Jurkat, Clone E6-1 (cell line): ENCODE data around the gene ARHGEF16.

Source experiments
- DNase-seq: peaks from one replicate; pipeline ENCODE4 v3.0.0-alpha.2; 2011; ENCODE audit warnings: low read depth, low spot score
- H3K4me3 ChIP-seq: 2 replicates; pipeline ENCODE4 v1.5.1; 2011; ENCODE audit warnings: mild to moderate bottlenecking, low read length, control low read depth, moderate library complexity

Gene ARHGEF16

GRCh38 chr1:3473381-3473844 lies 18.9 kb downstream of the ARHGEF16 start:
- DNase-seq: no peak
- no peak overlapping the region for H3K4me3 ChIP-seq

GRCh38 chr1:3474016-3474415 lies 19.6 kb downstream of the ARHGEF16 start:
- DNase-seq: no peak

GRCh38 chr1:3474421-3474820 lies 20.0 kb downstream of the ARHGEF16 start:
- H3K4me3 ChIP-seq: no peak overlapping the region
- no peak for DNase-seq

More at GRCh38 chr1:3474016-3474415, 19.6 kb downstream of the ARHGEF16 start:
- H3K4me3 ChIP-seq: no peak overlapping the region

- H3K4me3 ChIP-seq: no peak overlapping the region
- DNase-seq: no peak
Observed at GRCh38 chr1:3475839-3476573, 21.5 kb downstream of the ARHGEF16 start.

- DNase-seq: no peak
- H3K4me3 ChIP-seq: no peak overlapping the region
Observed at GRCh38 chr1:3476666-3477065, 22.2 kb downstream of the ARHGEF16 start.

- H3K4me3 ChIP-seq: no peak overlapping the region
- DNase-seq: no peak
Observed at GRCh38 chr1:3477241-3477995, 23.0 kb downstream of the ARHGEF16 start.

- H3K4me3 ChIP-seq: no peak overlapping the region
- no peak for DNase-seq
Observed at GRCh38 chr1:3478187-3478586, 23.7 kb downstream of the ARHGEF16 start.

GRCh38 chr1:3479511-3480368 lies 25.3 kb downstream of the ARHGEF16 start:
- no peak overlapping the region for H3K4me3 ChIP-seq
- DNase-seq: no peak

- no peak for DNase-seq
Observed at GRCh38 chr1:3480369-3480719, 25.9 kb downstream of the ARHGEF16 start.

GRCh38 chr1:3481046-3481445 lies 26.6 kb downstream of the ARHGEF16 start:
- H3K4me3 ChIP-seq: no peak overlapping the region
- DNase-seq: no peak

More at GRCh38 chr1:3480369-3480719, 25.9 kb downstream of the ARHGEF16 start:
- H3K4me3 ChIP-seq: no peak overlapping the region

GRCh38 chr1:3481836-3482375 lies 27.4 kb downstream of the ARHGEF16 start:
- H3K4me3 ChIP-seq: no peak overlapping the region
- no peak for DNase-seq

- no peak overlapping the region for H3K4me3 ChIP-seq
- DNase-seq: no peak
Observed at GRCh38 chr1:3482378-3482849, 27.9 kb downstream of the ARHGEF16 start.

- DNase-seq: no peak
- H3K4me3 ChIP-seq: no peak overlapping the region
Observed at GRCh38 chr1:3483380-3483779, 28.9 kb downstream of the ARHGEF16 start.

- no peak overlapping the region for H3K4me3 ChIP-seq
- no peak for DNase-seq
Observed at GRCh38 chr1:3483801-3484444, 29.5 kb downstream of the ARHGEF16 start.

GRCh38 chr1:3485016-3485415 lies 30.6 kb downstream of the ARHGEF16 start:
- H3K4me3 ChIP-seq: no peak overlapping the region
- no peak for DNase-seq

GRCh38 chr1:3488432-3488831 lies 34.0 kb downstream of the ARHGEF16 start:
- DNase-seq: no peak
- H3K4me3 ChIP-seq: no peak overlapping the region

GRCh38 chr1:3490046-3490745 lies 35.7 kb downstream of the ARHGEF16 start:
- DNase-seq: no peak
- H3K4me3 ChIP-seq: no peak overlapping the region
